Neural cell (in vitro differentiated cells): ENCODE data around the gene CGNL1. TPM values are rescaled to one million over a fixed set of nuclear protein-coding genes. Genes with fewer than 3 reads are reported as not detected.

Source experiments
- H2AFZ ChIP-seq: fragments of 200-600, 300-800 bp; sonication (generic), shearing (Covaris generic); 2 replicates; pipeline ENCODE4 v1.6.0; 2014; ENCODE audit warnings: low read depth, mild to moderate bottlenecking, antibody characterized with exemption, low read length, moderate library complexity
- H3F3A ChIP-seq: fragments of 200-600 bp; shearing (Covaris generic); 2 replicates; pipeline ENCODE4 v1.6.1; 2016; ENCODE audit warnings: mild to moderate bottlenecking, moderate library complexity, mixed read lengths, antibody characterized with exemption, low read length; ENCODE audit not compliant: insufficient read depth, poor library complexity, severe bottlenecking
- H3K27ac ChIP-seq: fragments of 200-600, 300-800 bp; sonication (generic), shearing (Covaris generic); 2 replicates; pipeline ENCODE4 v1.5.1; 2014; ENCODE audit warnings: mild to moderate bottlenecking, low read length, moderate library complexity
- H3K27me3 ChIP-seq: fragments of 300-800, 200-600 bp; sonication (generic), shearing (Covaris generic); 2 replicates; pipeline ENCODE4 v1.6.0; 2014; ENCODE audit warnings: mild to moderate bottlenecking, low read depth, low read length, moderate library complexity; ENCODE audit not compliant: insufficient read depth
- H3K36me3 ChIP-seq: fragments of 300-800, 200-600 bp; sonication (generic), shearing (Covaris generic); 2 replicates; pipeline ENCODE4 v1.5.1; 2014; ENCODE audit warnings: mild to moderate bottlenecking, antibody characterized with exemption, low read length, moderate library complexity; ENCODE audit not compliant: insufficient read depth
- H3K4me2 ChIP-seq: fragments of 300-800, 200-600 bp; sonication (generic), shearing (Covaris generic); 2 replicates; pipeline ENCODE4 v1.6.0; 2014; ENCODE audit warnings: mild to moderate bottlenecking, low read length
- H3K4me3 ChIP-seq: fragments of 300-800, 200-600 bp; sonication (generic), shearing (Covaris generic); 2 replicates; pipeline ENCODE4 v1.5.1; 2014; ENCODE audit warnings: mild to moderate bottlenecking, low read length, moderate library complexity
- H3K79me2 ChIP-seq: fragments of 200-600 bp; shearing (Covaris generic); replicated peaks from 2 replicates; pipeline ENCODE4 v1.6.0; 2014; ENCODE audit warnings: mild to moderate bottlenecking, low read length, moderate library complexity; ENCODE audit not compliant: insufficient read depth
- H3K9ac ChIP-seq: fragments of 300-800, 200-600 bp; sonication (generic), shearing (Covaris generic); 2 replicates; pipeline ENCODE4 v1.6.1; 2016; ENCODE audit warnings: mild to moderate bottlenecking, low read length, mixed read lengths
- H3K9me2 ChIP-seq: fragments of 200-600 bp; shearing (Covaris generic); 2 replicates; pipeline ENCODE4 v1.6.1; 2016; ENCODE audit warnings: mild to moderate bottlenecking, low read length, mixed read lengths; ENCODE audit not compliant: insufficient read depth
- H3K9me3 ChIP-seq: fragments of 200-600, 300-800 bp; sonication (generic), shearing (Covaris generic); 2 replicates; pipeline ENCODE4 v1.6.1; 2016; ENCODE audit warnings: mild to moderate bottlenecking, mixed run types, low read length, moderate library complexity, mixed read lengths
- H4K20me1 ChIP-seq: fragments of 200-600 bp; shearing (Covaris generic); 2 replicates; pipeline ENCODE4 v1.6.1; 2016; ENCODE audit warnings: mild to moderate bottlenecking, mixed run types; ENCODE audit not compliant: insufficient read depth
- CTCF ChIP-seq: fragments of 450-650 bp; IDR thresholded peaks from 2 replicates; pipeline ENCODE4 v1.5.1; 2014; ENCODE audit warnings: antibody characterized with exemption, mild to moderate bottlenecking, moderate library complexity; ENCODE audit not compliant: poor library complexity, severe bottlenecking
- EP300 ChIP-seq: fragments of 450-650 bp; conservative IDR thresholded peaks from 2 replicates; pipeline ENCODE4 v1.6.1; 2014; ENCODE audit warnings: antibody characterized with exemption, mild to moderate bottlenecking, moderate library complexity; ENCODE audit not compliant: poor library complexity, severe bottlenecking
- EZH2 ChIP-seq: fragments of 200-600, 300-800 bp; shearing (Covaris generic), sonication (generic); IDR thresholded peaks from 2 replicates; pipeline ENCODE4 v1.6.1; 2014; ENCODE audit warnings: antibody characterized with exemption, low read length, borderline replicate concordance, mild to moderate bottlenecking; ENCODE audit not compliant: insufficient read depth, poor library complexity, severe bottlenecking
- MXI1 ChIP-seq: fragments of 450-650 bp; conservative IDR thresholded peaks from 2 replicates; pipeline ENCODE4 v1.6.1; 2014; ENCODE audit warnings: antibody characterized with exemption, mild to moderate bottlenecking; ENCODE audit not compliant: poor library complexity, severe bottlenecking
- POLR2AphosphoS5 ChIP-seq: IDR thresholded peaks from 2 replicates; pipeline ENCODE4 v1.6.1; 2012
- RAD21 ChIP-seq: fragments of 450-650 bp; conservative IDR thresholded peaks from 2 replicates; pipeline ENCODE4 v1.6.1; 2014; ENCODE audit warnings: antibody characterized with exemption, mild to moderate bottlenecking, moderate library complexity
- REST ChIP-seq: IDR thresholded peaks from 2 replicates; pipeline ENCODE4 v1.6.1; 2012; ENCODE audit warnings: borderline replicate concordance
- SMC3 ChIP-seq: fragments of 450-650 bp; conservative IDR thresholded peaks from 2 replicates; pipeline ENCODE4 v1.6.1; 2014; ENCODE audit warnings: antibody characterized with exemption, mild to moderate bottlenecking, moderate library complexity; ENCODE audit not compliant: poor library complexity
- TAF1 ChIP-seq: IDR thresholded peaks from 2 replicates; pipeline ENCODE4 v1.6.1; 2012; ENCODE audit warnings: low read depth
- polyA plus RNA-seq: library from polyadenylated mRNA; depleted of rRNA; stranded (reverse); fragments of >200 nt; gene quantifications from 2 replicates; pipeline ENCODE4 v1.2.3, GENCODE V29; 2014

Gene CGNL1
- polyA plus RNA-seq, 1 donor from 2014 or later, result 0.26 TPM

GRCh38 chr15:57411945-57412768 lies 35.9 kb downstream of the CGNL1 start:
- Histone ChIP-seq H2AFZ (no peak overlapping the region), H3K9me2 (no peaks in the 10 kb centered on the region), H3K27ac (no peak overlapping the region), H3K9me3 (no peaks in the 10 kb centered on the region), H3K4me2 (no peak overlapping the region), H3K4me3 (no peak overlapping the region), H3F3A (no peaks in the 10 kb centered on the region), H3K27me3 (no peaks in the 10 kb centered on the region), H4K20me1 (no peaks in the 10 kb centered on the region), H3K36me3 (no peaks in the 10 kb centered on the region), H3K79me2 (no peaks in the 10 kb centered on the region), H3K9ac (no peak overlapping the region)
- TF ChIP-seq RAD21, result no peak
- no peak for TF ChIP-seq REST
- no peak for TF ChIP-seq EZH2
- no peak for TF ChIP-seq MXI1
- TF ChIP-seq POLR2AphosphoS5, result no peak
- TF ChIP-seq TAF1, result no peak
- TF ChIP-seq EP300, result no peak
- TF ChIP-seq SMC3, result no peak
- TF ChIP-seq CTCF, result no peak

GRCh38 chr15:57415602-57416001 lies 39.3 kb downstream of the CGNL1 start:
- TF ChIP-seq TAF1 (no peak), REST (no peak), MXI1 (no peak), POLR2AphosphoS5 (no peak), CTCF (no peak), RAD21 (no peak), SMC3 (no peak), EP300 (no peak), EZH2 (no peak)
- no peak overlapping the region for H3K4me3 ChIP-seq
- no peak overlapping the region for H3K4me2 ChIP-seq
- H3K27ac ChIP-seq, result no peak overlapping the region
- no peaks in the 10 kb centered on the region for H3K9me3 ChIP-seq
- H3K36me3 ChIP-seq, result no peaks in the 10 kb centered on the region
- no peaks in the 10 kb centered on the region for H3K79me2 ChIP-seq
- no peaks in the 10 kb centered on the region for H3K9me2 ChIP-seq
- no peaks in the 10 kb centered on the region for H4K20me1 ChIP-seq
- no peak overlapping the region for H3K9ac ChIP-seq
- H3K27me3 ChIP-seq, result no peaks in the 10 kb centered on the region
- H2AFZ ChIP-seq, result no peak overlapping the region
- H3F3A ChIP-seq, result no peaks in the 10 kb centered on the region
